Breast epithelium (tissue), 4 donors: ENCODE results near the gene NOM1. TPM values are rescaled to one million over a fixed set of nuclear protein-coding genes. Genes with fewer than 3 reads are reported as not detected.

Experiments
- DNase-seq, 2 donors: peaks; one replicate each; pipeline ENCODE4 v3.0.0-alpha.2; 2019; ENCODE audit warnings: low spot score in 2 of 2
- H3K27ac ChIP-seq, 2 donors: fragments of 200-600 bp; sonication (generic) in 1 of 2; one replicate each; pipeline ENCODE4 v1.5.1; 2016 to 2019; ENCODE audit warnings: mild to moderate bottlenecking in 1 of 2
- H3K27me3 ChIP-seq, 2 donors: fragments of 200-600 bp; sonication (generic) in 1 of 2; one replicate each; pipeline versions ENCODE4 v1.5.1 to v1.6.0; 2017 to 2019; ENCODE audit warnings: control low read depth in 1 of 2, mild to moderate bottlenecking in 1 of 2
- H3K36me3 ChIP-seq: fragments of 200-600 bp; one replicate; pipeline ENCODE4 v1.5.1; 2019
- H3K4me1 ChIP-seq, 2 donors: fragments of 200-600 bp; sonication (generic); one replicate each; pipeline ENCODE4 v1.5.1; 2016 to 2019; ENCODE audit warnings: control low read depth in 1 of 2
- H3K4me3 ChIP-seq, 3 donors: fragments of 200-600 bp; sonication (generic); 1 replicate in 2 of 3; 2 replicates in 1 of 3; pipeline ENCODE4 v1.5.1; 2016 to 2019; ENCODE audit warnings: mild to moderate bottlenecking in 3 of 3, moderate library complexity in 2 of 3
- H3K9me3 ChIP-seq, 2 donors: fragments of 200-600 bp; sonication (generic) in 1 of 2; one replicate each; pipeline ENCODE4 v1.5.1; 2016 to 2019; ENCODE audit warnings: control low read depth in 1 of 2
- CTCF ChIP-seq, 3 donors: fragments of 450-650 bp; IDR thresholded peaks; one replicate each; pipeline ENCODE4 v1.5.1; 2016 to 2017; ENCODE audit warnings: antibody characterized with exemption in 3 of 3, mild to moderate bottlenecking in 3 of 3, moderate library complexity in 3 of 3
- POLR2A ChIP-seq: fragments of 450-650 bp; IDR thresholded peaks from one replicate; pipeline ENCODE4 v1.6.1; 2016; ENCODE audit warnings: antibody characterized with exemption, mild to moderate bottlenecking, moderate library complexity
- POLR2AphosphoS5 ChIP-seq, 3 donors: sonication (generic); formaldehyde crosslinking; IDR thresholded peaks; one replicate each; pipeline ENCODE4 v1.6.1; 2017; ENCODE audit warnings: antibody characterized with exemption in 3 of 3
- intact Hi-C: fragments of 100-400 bp; cut with DNase I; formaldehyde crosslinking; loops from one replicate; pipeline ENCODE4 v1.15.1; 2023; ENCODE audit warnings: low total_unique reads
- total RNA-seq, 3 donors: library from RNA; depleted of rRNA; stranded (reverse); fragments of >200 nt; gene quantifications; one replicate each; pipeline ENCODE4 v1.1.0, GENCODE V29; 2016

The NOM1 gene
- total RNA-seq, 3 donors from 2014 or later = 17.1 to 31.5 (median 25.2) TPM

GRCh38 chr7:156994417-156994816, 44.9 kb downstream of the NOM1 start:
- Histone ChIP-seq H3K36me3 (no peaks in the 10 kb centered on the region), H3K4me1 (peaks cover 0 to under 1% of the 10 kb centered on the region in 2 donors), H3K27me3 (peaks cover 0 to 32% of the 10 kb centered on the region in 2 donors), H3K4me3 (no peak overlapping the region), H3K9me3 (no peaks in the 10 kb centered on the region), H3K27ac (no peak overlapping the region)
- intact Hi-C loops = no loop called here
- no peak for TF ChIP-seq POLR2AphosphoS5 (IDR thresholded peaks at IDR 0.05)
- TF ChIP-seq CTCF (IDR thresholded peaks at IDR 0.05) = no peak
- TF ChIP-seq POLR2A = no peak
- DNase-seq = no peak

- Histone ChIP-seq H3K36me3 (no peaks in the 10 kb centered on the region), H3K27ac (no peak overlapping the region), H3K4me3 (peak overlapping the region; percentile 37 to 74 (median 49)), H3K27me3 (peaks cover 8 to 70% of the 10 kb centered on the region in 2 donors), H3K4me1 (peaks cover 0 to 16% of the 10 kb centered on the region in 2 donors), H3K9me3 (no peaks in the 10 kb centered on the region)
- DNase-seq = no peak
- intact Hi-C loops = no loop called here
- no peak for TF ChIP-seq POLR2A
- TF ChIP-seq POLR2AphosphoS5 (IDR thresholded peaks at IDR 0.05) = no peak
- TF ChIP-seq CTCF (IDR thresholded peaks at IDR 0.05) = no peak
Observed at GRCh38 chr7:156998988-156999957, 49.8 kb downstream of the NOM1 start.

GRCh38 chr7:156999958-157000726, 50.6 kb downstream of the NOM1 start:
- Histone ChIP-seq H3K9me3 (no peaks in the 10 kb centered on the region), H3K4me3 (peak overlapping the region; percentile 37 to 74 (median 49)), H3K27ac (no peak overlapping the region), H3K36me3 (no peaks in the 10 kb centered on the region), H3K4me1 (peaks cover under 1 to 19% of the 10 kb centered on the region in 2 donors), H3K27me3 (peaks cover 8 to 79% of the 10 kb centered on the region in 2 donors)
- intact Hi-C loops = no loop called here
- DNase-seq = no peak
- TF ChIP-seq POLR2A (no peak), CTCF (IDR thresholded peaks at IDR 0.05) (no peak), POLR2AphosphoS5 (IDR thresholded peaks at IDR 0.05) (no peak)

DNA sequence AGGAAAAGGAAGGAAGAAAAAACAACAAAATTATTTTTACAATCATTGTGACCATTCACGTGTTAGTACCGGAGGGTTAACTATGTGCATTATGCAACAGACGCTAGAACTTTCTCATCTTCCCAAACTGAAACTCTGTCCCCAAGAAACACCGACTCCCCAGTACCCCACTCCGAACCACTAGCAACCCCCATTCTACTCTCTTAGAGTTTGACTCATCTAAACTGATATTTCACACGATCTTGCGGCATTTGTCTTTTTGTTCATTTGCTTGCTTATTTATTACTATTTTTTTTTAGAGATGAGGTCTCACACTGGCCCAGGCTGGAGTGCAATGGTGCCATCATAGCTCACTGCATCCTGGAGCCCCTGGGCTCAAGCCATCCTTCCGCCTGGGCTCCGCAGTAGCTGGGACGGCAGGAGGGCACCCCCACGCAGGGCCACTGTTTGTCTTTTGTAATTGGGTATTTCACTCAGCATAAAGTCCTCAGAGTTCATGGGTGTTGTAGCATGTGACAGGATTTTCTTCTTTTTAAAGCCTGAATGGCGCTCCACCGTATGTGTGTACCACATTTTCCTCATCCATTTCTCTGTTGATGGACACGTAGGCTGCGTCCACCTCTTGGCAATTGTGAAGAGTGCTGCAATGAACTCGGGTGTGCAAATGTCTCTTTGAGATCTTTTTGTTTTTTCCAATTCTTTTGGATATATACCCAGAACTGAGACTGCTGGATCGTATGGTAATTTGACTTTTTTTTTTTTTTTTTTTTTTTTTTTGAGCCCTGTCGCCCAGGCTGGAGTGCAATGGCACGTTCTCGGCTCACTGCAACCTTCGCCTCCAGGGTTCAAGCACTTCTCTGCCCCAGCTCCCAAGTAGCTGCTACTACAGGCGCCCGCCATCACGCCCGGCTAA, 51.5 kb downstream of the NOM1 start:
- Histone ChIP-seq H3K27me3 (peaks cover 8 to 87% of the 10 kb centered on the region in 2 donors), H3K9me3 (no peaks in the 10 kb centered on the region), H3K4me3 (peak overlapping the region; percentile 37 to 74 (median 49)), H3K4me1 (peaks cover 5 to 19% of the 10 kb centered on the region in 2 donors), H3K36me3 (no peaks in the 10 kb centered on the region), H3K27ac (no peak overlapping the region)
- TF ChIP-seq POLR2A = no peak
- DNase-seq = no peak
- intact Hi-C loops = no loop called here
